Epidermal melanocyte (primary cell): ENCODE data around the gene PPP1R1A.

Experiments used
- DNase-seq: peaks from one replicate; pipeline ENCODE4 v3.0.0; 2011; ENCODE audit warnings: low spot score; ENCODE audit not compliant: insufficient read length

PPP1R1A gene

DNA sequence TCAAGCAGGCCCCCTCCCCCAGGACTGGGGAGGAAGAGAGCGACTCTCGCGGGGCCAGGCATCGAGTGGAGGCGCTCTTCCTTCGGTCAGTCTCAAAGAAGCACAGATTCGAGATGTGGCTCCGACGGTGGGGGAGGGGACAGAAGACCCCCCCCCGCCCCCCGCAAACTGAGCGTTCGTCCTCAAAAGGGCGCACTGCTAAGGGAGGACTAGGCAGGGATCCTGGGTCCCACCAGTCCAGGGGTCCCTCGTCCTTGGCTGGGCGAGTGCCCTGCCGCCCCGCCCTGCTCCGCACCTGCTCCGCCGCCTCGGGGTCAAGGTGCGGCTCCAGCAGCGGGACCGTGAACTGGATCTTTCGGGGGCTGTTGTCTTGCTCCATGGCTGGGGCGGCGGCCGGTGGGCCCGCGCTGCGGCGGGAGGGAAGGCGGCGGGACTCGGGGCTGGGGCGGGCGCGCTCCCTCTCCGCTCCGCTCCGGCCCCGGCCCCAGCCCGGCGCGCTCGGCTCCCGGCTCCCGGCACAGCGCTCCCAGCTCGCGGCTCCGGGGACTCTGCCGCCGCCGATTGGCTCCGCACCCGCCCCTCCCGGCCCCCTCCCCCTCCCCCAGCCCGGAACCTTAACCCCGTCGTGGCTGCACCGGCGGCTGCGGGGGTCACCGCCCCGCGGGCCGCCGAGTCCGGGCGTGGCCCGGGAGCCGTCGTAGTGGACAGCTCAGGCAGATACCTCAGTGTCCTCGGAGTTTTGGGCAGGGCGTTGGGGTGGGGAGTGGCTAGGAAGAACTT is at the start of gene PPP1R1A:
Gene PPP1R1A, minus strand, starts transcription at position 550 of the 780 bp plus-strand sequence. Its CDS starts 171 bp downstream, at position 379.
- DNase-seq: no peak

DNA sequence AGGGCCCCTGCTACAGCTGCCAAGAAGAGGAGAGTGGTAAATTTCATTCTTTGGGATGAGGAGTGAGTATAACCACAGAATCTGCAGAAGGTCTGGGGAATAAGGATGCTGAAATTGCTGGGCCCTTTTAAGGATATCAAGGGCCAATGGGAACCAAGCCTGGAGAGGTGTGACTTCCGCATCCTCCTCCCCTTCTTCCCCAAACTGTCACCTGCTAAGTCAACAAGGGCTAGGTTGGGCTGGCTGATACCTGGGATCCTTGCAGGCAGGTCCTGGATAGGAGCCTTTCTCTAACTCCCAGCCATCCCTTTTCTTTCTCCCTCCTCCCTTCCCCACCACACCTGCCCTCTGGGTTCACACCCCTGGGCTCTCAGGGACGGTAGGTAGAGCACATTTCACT is 46.3 kb upstream of the PPP1R1A start, which contains the start of gene LACRT:
Gene LACRT, minus strand, starts transcription at position 101 of the 400 bp plus-strand sequence. Its CDS starts 54 bp downstream, at position 47.
- DNase-seq: no peak

DNA sequence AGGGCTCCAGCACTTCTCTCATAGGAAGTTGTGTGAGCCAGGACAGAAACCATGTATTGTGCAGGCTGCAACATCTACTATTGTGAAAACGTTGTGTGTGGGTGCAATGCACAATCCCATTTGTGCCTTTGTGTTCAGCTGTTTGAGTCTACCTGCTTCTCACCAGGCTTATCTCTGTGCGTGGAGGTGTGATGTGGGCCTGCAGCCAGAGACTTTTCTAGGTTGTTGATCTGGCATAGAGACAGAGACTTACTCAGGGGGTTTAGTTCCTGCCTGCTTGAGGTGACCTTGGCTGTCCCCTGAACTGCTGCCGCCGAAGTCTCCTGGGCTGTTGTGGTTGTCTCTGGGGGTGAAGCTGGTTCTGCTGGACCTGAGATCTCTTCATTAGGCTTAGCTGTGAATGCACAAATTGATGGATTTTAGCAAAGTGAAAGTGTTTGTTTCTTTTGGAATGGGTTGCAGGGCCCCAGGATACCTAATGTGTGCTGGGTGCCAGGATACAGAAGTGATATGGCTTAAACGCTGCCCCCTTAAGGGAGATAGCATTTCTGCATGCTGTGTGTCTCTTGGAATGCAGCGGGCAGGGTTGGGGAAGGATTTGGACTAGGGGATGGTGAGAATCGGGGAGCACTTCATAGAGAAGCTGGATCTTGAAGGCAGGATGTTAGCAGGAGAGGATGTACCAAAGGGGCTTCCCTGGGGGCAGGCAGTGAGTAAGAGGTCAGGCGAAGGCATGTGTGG is 43.7 kb upstream of the PPP1R1A start:
- no peak for DNase-seq

DNA sequence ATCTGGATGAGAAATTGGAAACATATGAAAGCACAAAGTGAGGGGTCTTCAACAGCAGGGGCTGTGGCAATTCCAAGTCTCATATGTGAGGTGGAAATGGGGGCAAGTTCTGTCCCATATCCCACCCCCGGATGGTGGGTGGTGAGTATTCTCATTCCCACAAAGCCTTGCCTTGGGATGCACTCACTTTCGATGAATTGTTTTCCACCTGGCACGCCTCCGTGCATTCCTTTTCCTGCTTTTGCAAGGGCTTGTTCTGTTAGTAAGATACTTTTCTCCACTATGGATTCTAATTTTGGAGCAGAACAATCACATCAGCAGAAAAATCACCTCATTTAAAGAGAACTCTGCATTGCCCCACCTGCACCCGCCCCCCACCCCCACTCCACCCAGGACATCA is 43.1 kb upstream of the PPP1R1A start:
- DNase-seq: no peak

DNA sequence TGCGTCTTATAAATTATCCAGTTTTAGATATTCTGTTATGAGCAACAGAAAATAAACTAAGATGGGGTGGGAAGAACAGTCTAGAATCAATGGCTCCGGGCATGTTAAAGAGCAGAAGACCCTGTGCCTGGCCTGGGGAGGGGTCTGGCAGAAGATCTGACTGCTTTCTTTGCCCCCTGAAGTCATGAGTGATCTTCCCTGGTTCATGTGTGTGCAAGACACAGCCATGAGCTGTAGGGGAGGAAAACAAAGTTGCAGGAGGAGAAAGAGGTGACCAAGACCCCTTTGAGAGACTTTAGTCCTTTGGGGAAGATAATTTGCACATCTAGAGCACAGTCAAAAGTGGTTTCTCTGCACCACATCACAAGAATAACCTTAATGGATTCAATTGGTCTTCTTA is 41.5 kb upstream of the PPP1R1A start:
- no peak for DNase-seq

DNA sequence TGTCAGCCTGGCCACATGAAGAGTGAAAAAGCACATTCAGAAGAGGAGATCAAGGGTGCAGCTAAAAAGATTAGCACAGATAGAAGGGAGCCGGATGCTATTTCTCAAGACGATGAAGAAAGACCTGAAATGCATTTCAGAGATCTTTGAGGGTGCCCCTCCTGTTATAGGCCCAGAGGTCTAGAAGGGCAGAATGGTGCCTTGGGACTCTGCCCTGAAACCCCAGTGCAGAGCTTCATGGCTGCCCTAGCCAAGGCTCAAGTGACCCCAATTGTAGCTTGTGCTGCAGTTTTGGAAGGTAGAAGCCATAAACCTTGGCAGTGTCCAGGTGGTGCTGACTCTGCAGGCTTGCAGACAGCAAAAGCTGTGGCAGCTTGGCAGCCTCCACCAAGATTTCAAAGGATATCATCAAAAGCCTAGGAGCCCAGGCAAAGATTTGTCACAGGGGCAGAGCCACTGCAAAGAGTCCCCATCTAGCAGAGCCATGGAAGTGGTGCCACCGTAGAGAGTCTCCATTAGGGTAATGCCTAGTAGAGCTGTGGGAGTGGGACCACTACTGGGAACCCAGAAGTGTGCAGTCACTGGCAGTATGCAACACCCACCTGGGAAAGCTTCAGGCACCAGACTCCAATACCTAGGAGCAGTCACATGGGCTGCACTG is 39.9 kb upstream of the PPP1R1A start:
- no peak for DNase-seq

- DNase-seq: no peak
Observed at GRCh38 chr12:54627304-54627703, 38.8 kb upstream of the PPP1R1A start.

DNA sequence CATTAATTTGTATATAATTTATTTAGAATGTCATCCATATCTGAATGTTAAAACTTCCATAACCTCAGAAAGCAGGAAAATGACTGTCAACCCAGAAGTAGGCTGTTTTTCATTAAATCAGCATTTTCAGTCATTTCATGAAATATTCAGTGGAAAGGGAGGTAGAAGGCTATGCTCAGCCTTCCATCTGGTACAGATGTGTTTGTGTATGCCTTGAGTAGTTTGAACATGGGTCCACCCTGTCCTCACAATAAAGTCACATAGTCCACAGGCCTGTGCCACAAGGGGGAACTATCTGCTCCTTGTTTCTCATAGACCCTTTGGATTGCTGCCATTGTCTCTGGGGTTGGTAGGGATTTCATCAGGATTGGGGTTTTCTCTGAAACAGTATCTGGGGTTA is 37.1 kb upstream of the PPP1R1A start:
- DNase-seq: no peak

- no peak for DNase-seq
Observed at GRCh38 chr12:54624315-54625279, 36.1 kb upstream of the PPP1R1A start.

- no peak for DNase-seq
Observed at GRCh38 chr12:54622463-54623183, 34.2 kb upstream of the PPP1R1A start.

- no peak for DNase-seq
Observed at GRCh38 chr12:54616933-54617680, 28.6 kb upstream of the PPP1R1A start.

GRCh38 chr12:54612225-54612750 is 23.8 kb upstream of the PPP1R1A start:
- no peak for DNase-seq

DNA sequence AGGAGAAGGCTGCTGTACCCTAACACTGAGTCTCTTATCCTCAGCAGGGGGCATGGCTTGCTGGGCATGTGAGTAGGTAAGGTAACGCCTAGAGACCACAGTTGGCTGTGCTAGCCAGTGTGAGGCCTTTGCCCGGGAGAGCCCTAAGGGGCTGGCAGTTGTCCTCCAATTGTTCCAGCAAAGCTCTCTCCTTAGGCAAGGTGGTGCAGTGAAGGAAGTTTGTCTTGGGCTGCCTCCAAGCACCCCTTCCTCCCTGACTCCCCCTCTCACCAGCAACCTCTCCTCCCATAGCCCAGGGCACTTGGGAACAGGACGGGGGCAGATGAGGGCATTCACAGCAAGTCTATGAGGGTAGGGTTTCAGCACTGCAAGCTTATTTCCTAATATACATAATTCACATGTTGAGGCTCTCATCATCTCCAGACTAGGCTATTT is 23.3 kb upstream of the PPP1R1A start:
- DNase-seq: no peak

GRCh38 chr12:54608769-54609168 is 20.3 kb upstream of the PPP1R1A start:
- DNase-seq: no peak

- DNase-seq: no peak
Observed at GRCh38 chr12:54608156-54608555, 19.7 kb upstream of the PPP1R1A start.

DNA sequence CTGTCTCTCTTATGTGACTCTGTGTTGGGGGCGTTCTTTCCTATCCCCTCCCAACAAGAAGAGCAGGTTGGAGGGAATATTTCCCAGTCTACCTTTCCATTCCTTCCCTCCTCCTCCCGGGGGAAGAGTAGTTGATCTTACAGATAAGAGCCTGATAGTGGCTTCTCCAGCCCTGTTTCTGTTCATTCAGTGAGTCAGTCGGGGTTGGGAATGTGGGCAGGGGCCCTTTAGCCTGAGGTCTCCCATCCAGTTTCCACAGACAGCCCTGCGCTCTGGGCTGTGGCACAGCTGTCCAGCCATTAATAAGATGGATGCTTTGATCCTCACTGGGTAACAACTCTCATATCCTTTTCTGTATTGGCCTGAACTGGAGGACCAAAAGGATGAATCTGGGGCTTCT is 18.1 kb upstream of the PPP1R1A start:
- no peak for DNase-seq

DNA sequence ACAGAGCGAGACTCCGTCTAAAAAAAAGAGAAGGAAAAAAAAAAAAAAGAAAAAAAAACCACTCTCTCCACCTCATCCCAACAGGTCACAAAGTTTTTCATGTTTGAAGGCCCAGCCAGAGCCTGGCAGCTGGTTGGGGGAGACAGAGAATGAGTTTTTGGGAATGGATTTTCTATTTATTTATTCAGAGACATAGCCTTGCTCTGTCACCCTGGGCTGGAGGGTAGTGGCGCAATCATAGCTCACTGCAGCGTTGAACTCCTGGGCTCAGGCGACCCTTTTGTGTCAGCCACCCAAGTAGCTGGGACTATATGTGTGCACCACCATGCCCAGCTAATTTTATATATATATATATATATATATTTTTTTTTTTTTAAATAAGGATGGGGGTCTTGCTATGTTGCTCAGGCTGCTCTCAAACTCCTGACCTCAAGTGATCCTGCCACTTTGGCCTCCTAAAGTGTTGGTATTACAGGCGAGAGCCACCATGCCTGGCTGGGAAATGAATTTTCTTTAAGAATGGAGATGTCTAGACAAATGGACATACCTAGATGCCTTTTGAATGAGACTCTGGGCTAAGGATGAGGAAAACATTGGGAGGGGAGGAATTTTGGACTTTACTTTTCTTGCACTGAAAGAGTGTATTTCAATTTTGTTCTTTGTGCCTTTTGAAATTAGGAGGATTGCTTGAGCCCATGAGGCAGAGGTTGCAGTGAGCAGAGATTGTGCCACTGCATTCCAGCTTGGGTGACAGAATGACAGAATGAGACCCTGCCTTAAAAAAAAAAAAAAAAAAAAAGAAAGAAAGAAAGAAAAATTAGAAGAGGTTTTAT is 16.9 kb upstream of the PPP1R1A start:
- no peak for DNase-seq

DNA sequence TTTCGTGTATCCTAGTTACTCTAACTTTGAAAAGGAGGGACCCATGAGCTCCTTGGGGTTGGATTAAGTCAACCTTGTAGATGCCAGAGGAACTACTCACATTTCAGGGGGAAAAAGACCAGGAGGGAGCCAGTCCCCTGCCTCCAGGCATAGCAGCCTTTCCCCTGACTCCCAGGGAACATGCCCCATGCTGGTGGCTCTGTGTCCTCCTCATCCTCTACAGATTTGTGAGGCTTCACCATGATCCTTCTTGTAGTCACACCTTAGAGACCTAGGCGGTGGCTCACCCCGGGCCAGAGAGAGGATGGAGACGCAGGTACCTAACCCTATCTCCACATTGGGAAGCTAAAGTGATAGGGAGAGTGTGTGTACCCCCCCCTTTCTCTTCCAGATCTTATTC is 16.0 kb upstream of the PPP1R1A start:
- no peak for DNase-seq
